GM19239 (cell line): ENCODE results near the gene PHF19.

Experiments
- DNase-seq: peaks from one replicate; pipeline ENCODE4 v3.0.0; 2011; ENCODE audit warnings: low spot score; ENCODE audit not compliant: insufficient read length
- FAIRE-seq: peaks from 2 replicates; lab custom pipeline; 2011; peaks lifted over from hg19 to GRCh38; lab: Jason Lieb, UNC

PHF19 gene

DNA sequence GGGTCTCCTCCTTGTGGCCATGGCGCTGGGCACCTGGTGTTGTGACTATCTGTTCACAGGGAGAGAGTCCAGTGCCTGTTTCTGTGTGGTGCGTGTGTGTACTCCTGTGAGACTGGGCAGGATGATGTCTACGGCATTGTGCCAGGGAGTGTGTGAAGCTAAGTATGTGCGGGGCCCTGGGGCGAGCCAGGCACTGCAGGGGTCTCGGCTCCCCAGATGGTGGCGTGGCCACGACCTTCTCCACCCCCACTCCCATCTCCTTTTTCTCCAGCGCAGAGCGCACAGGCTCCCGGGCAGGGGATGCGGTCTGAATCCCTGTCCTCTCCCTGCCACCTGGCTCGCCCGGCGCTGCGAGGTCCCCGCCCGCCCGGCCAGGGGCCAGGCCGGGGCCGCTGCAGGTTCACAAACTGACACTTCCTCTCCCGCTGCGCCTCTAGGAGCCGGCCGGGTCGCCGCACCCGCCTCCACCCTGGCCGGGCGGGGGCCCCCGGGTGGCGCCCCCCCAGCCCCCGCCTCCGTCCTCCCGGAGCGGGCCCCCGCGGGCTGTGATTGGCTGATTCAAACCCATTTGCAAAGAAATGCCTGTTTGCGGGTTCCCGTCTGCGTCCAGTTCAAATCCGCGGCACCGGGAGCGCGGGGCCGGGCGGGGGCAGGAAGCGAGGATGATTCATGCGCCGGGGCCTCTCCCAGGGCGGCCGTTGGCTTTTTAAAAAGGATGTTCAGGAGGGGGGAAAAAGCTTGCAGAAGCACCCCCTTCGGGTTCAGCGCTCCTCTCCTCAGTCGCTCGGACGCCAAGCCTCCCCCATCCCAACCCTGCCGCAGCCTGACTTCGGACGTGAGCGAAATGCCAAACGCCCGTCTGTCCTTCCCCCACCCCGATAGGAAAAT lies 790 bp downstream of the PHF19 start:
- peak; percentile 85 for DNase-seq
- FAIRE-seq, result no peak

DNA sequence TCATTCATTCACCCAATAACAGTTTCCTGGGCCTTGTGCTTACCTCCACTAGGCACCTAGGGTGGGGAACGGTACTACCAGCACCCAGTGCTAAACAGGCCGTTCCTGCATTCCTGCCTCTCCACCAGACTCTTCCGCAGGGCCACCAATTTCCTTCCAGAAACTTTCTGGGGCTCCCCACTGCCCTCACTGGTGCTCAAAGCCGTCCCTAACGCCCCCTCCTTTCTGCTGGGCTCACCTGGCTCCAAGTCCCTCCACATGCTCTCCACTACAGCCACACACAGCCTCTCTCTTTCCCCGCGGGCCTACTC lies 1.4 kb downstream of the PHF19 start:
- no peak for FAIRE-seq
- DNase-seq, result no peak

DNA sequence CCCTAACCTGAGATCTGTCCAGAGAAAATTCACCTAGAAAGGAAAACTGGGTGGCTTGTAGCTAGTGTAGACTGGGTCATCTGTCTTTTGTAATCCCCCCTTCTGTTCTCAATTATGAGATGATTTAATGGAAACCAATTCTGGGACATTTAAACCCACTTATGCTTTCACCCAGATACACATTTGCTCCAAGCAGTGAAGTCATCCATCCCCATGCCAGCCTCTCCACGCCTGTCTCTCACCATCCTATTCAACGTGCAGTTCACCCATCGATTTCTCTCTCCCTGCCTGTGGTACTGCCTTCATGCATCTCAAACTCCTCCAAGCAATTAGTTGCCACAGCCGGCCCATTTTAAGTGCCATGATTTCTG lies 1.8 kb downstream of the PHF19 start:
- no peak for DNase-seq
- FAIRE-seq, result no peak

DNA sequence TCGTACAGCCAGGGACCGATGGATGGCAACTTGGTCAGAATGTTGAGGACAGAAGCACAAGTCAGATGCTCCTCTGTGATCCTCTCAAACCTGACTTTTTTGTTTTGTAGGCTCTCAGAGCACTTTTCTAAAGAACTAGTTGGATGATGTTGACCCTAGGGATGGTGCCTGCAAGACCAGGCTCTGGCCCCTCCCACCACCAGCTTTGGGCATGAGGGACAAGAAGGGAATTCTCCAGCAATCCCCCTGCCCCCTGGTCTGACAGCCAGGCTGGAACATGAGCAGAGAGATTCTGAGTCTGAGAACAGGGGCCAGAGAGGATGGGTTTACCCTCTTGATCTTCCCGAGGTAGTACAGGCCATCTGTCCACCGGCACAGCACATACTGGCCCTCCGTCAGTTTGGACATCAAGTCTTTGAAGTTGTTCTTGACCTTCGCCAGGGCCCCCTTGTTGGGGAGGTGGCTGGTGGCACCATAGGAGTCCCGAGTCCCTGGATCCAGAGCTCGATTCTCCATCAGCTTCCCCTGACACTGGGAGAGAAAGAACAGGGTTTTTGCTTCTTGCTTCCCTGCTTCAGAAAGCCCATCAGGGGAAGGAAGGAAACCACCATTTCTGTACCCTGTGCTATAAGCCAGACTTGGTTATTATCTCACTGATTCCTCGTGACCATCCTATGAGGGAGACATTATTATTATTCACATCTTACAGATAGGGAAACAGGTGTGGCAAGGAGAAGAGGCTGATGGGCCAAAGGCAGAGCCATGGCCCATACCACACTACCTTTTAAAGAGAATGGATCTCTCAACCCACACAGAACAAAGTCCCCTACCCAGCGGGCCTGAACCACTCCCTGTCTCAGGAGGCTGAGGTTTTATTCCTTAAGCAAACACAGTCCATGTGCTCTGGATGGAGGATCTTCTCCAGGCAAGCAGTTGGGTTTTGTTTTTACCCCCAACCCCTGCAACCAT lies 2.5 kb downstream of the PHF19 start:
- DNase-seq, result no peak
- FAIRE-seq, result no peak

DNA sequence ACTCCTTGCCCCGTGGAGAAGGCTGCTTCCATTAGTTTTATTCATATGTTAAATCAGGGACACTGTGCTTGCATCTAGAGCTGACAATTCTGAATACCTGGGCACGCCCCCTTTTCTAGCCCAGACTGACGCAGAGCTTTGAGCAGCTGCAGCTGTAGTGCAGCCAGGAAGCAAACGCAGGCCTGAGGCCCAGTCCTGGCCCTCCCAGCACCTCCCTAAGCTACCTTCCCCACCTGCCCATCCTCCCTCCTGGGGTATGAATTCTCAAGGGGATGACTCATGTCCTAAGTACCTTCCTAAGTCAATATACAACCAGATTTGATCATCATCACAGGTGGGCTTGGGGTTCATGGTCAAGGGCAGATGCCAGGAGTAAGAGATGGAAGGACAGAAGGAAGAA lies 3.5 kb downstream of the PHF19 start:
- DNase-seq (no peak), FAIRE-seq (no peak)

DNA sequence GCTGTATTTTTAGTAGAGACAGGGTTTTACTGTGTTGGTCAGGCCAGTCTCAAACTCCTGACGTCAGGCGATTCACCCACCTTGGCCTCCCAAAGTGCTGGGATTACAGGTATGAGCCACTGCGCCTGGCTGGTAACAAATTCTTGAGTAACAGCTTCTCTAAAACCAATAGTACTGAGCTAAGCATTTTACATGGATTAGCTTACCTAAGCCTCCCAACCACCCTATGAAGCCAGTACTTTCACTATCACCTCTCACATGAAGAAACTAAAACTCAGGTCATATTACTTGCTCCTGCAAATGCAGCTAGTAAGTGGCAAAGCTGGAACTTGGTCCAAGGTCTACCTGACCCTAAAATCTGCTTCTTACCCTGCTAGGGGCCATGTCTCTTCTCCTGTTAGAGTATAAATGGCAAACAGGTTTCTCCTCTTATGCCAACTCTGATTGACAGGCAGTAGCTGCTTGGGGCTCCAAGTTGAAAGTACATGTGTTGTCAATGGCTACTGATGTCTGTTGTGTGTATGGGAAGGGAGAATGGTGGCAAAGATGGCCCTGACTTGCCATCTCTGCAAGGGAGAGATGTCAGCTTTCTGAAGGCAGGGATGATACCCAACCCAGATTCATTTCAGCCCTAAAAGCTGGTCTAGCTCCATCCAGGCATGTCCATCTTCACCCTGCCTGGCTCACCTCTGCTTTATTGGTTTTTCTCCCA lies 4.0 kb downstream of the PHF19 start:
- FAIRE-seq (no peak), DNase-seq (no peak)

DNA sequence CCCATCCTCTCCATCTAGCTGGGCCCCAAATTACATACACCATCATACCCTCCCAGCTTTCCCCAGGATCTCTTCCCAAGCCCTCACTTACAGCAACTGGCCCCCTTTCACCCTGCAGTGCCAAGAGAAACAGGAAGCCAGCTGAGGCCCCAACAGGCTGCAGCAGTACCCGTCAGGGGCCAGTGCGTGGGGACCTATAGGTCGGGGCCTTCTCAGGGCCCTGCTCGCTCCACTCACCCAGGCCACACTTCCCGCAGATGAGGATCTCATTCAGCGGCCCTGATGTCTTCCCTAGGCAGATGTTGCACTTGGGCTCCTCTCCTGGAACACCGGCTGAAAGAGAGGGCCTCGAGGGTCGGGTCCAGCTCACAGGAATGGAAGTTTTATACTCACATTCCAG lies 6.8 kb downstream of the PHF19 start:
- no peak for FAIRE-seq

DNA sequence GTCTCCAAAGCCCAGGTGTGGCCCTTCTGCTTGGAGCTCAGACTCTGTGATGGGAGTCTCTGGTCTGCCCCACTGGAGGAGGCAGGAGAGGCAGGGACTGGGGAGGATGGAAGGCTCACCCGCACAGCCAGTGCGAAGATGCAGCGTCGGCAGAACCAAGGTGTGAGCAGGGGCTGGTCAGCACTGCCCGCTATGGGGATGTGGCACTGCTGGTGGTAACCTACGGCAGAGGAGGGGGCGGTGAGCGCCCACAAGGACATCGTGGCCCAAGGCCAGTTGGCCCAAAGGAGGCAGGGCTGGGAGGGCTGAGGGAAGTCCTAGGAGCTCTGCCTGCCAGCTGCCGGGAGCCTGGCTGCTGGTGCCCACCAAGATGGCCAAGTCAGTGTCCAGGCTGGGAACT lies 7.3 kb downstream of the PHF19 start:
- no peak for DNase-seq
- FAIRE-seq, result no peak

More for the DNA sequence above, 6.8 kb downstream of the PHF19 start:
- DNase-seq, result no peak

DNA sequence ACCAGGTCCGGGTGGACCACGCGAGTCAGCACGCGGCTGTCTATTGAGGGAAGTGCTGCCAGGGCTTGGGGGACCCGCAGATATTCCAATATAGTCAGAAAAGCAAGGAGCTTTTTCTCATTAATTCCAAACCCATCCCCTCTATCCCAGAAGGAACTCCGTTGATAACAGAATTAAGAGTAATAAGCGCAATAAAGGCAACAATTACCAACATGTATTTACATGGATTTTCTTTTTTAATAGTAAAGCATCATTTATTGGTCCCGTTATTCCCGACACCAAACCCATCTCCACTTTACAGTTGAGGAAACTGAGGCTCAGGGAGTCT lies 7.7 kb downstream of the PHF19 start:
- DNase-seq (no peak), FAIRE-seq (no peak)

DNA sequence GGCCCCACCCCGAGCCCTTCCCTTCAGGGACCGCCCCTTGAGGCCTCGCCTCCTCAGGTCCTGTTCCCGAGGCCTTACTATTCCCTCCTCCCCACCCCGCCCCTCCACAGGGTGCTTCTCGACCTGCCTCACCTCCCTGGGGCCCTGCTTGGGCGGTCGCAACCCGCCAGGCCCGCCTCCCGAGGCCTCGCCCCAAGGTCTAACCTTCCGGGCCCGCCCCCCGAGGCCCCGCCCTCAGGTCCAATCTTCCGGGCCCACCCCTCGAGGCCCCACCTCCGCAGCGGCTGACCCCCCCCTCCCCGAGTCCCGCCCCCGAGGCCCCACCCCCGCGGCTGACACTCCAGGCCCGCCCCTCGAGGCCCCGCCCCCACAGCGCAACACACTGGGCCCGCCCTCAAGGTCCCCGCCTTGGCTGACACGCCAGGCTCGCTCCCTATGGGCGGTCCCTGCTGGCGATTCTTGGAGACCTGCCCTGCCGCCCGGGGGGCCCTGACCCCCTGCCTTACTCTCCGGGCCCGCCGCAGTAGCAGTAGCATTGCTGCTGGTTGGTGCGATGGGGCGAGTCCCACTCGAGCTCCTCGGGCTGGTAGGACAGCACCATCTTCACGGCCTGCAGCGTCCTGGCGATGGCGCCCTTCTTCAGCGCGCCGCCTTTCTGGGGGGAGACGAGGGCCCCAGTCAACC lies 8.2 kb downstream of the PHF19 start:
- peak; percentile 77 for FAIRE-seq
- DNase-seq, result peak; percentile 88

DNA sequence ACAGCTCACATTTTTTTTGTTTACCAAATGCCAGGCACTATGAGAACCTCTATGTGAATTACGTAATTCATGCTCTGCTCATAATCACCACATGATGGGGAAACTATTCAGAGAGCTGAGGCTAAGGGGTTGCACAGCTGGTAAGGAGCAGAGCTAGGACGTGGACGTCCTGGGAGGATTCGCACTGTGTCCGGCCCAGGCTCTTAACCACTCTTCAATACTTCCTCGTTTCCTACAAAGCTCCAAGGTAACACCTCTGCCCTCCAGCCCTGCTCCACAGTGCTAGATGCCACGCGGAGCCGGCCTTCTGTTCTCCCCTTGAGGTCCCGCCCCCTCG lies 8.7 kb downstream of the PHF19 start:
- no peak for FAIRE-seq
- no peak for DNase-seq

DNA sequence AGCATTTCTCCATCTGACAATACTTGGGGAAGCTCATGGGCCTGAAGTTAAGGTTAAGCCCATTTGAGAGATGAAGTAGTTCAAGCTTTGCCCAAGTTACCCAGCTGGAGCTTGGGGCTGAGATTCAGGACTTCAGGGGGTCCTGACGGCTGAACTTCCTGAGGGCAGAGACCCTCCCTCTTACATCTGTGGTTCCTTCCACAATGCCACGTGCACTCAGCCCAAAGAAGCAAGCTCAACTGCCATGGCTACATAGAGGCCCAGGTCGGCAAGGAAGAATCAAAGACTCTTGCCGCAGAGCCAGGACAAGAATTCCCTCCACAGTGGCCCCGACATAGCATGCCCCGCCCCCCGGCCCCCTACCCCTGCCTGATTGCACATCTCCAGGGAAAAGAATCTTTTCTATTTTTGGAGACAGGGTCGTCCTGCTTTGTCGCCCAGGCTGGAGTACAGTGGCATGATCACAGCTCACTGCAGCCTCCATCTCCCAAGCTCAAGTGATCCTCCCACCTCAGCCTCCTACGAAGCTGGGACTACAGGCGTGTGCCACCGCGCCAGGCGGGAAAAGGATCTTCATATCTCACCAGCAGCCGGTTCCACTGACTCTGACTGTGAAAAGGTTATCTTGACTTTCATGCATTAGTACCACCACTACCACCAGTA lies 9.2 kb downstream of the PHF19 start:
- DNase-seq (no peak), FAIRE-seq (no peak)

DNA sequence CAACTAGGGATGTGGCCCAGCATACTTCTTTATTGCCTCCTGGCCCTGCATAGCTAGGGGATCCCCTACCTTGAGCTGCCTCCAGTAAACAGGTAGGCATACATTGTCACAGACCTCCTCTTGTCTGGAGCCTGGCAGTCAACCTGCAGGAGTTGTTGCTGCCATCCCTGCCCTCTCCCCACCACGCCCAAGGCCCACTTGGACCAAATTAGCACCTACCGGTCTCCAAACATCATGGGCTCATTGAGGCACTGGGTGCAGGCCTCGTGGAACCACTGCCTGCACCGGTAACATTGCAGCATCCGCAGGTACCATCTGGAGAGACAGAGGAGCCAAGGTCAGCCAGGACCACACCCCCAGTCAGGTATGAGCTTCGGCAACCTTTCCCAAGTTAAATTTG lies 10.3 kb downstream of the PHF19 start:
- DNase-seq (no peak), FAIRE-seq (no peak)

DNA sequence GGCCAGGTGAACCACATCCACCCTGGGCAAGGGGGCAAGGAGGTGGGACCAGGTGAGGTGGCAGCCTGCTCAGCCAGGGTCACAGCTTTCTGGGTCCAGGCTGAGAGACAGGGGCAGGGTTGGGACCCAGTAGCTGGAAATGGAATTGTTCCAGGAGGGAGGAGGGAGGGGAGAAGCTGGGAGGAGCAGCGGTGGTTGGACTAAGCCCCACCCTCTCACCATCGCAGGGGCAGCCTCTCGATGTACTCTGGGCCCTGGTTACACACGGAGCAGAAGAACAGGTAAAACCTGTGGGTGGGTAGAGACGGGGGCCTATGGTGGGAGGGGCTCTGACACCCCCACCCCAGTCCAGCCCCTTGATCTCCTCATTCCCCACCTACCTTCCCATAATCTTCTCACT lies 11.2 kb downstream of the PHF19 start:
- FAIRE-seq, result no peak

DNA sequence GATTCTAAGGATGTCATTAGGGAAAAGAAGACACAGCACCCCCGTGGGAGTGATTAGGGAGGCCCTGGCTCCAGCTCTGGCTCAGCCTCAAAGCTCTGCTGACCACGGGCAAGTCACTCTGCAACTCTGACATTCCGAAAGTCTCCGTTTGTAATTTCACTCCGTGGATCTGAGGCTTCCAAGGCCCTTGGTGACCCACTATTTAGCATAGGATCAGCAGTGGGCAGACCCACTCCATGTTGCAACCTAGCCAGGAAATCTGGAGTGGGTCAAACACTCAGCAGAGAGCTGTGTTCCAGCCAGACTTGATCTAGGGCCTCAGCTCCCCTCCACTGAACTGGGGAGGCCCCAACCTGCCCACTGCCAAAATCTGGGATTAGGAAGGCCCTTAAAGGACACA lies 11.8 kb downstream of the PHF19 start:
- FAIRE-seq, result no peak
- DNase-seq, result no peak

More for the DNA sequence above, 11.2 kb downstream of the PHF19 start:
- DNase-seq, result no peak

DNA sequence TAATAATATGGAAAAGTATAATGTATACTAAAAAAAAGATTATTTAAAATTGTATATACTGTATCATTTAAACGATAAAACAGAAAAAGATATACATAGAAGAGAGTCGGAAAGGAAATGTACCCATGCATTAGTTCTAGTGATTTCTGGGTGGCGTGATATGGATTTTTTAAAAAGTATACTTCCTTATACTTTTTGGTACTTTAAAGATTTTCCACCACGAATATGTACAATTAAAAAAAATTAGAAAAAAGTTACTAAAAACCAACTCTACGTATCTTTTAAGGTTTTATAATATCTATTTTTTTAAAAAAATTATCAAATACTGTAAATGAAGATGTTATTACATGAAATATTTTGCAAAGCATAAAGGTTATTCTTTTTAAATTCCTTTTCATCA lies 12.3 kb downstream of the PHF19 start:
- DNase-seq, result no peak

DNA sequence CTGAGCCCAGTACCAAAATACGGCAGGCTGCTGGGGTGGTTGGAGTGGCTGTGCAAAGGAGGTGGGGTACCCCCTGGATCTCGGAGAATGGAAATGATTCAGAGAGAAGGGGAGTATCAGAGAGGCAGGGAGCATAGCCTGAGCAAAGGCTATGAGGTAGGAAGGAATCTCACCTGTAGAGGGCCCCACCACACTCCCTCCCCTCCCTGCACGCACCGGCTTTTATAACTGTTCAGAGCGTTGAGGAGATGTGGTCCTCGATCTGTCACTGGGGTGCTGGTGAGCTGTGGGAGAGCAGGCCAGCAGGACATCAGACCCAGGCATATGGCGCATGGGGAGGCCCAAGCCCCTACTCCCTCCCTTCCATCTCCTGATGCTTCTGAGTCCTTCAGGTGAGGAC lies 13.2 kb downstream of the PHF19 start:
- DNase-seq (no peak), FAIRE-seq (no peak)

More for the DNA sequence above, 12.3 kb downstream of the PHF19 start:
- FAIRE-seq, result no peak

DNA sequence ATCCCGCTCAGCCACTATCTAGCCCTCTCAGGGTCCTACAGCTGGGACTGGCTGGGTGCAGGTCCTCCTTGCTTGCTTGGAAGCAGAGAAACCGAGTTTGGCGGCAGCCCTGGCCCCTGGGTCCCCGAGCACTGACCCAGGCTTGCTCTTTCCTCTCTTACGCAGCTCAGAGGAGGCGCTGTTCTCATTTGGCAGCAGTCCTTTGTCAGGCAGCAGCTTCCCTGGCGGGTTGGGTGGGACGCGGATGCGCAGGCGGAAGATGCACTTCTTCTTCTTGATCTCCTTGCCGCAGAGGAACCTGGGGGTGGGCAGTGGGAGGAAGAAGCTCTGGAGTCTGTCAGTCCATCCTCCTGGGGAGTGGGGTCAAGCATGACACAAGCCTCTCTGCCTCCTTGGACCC lies 14.5 kb downstream of the PHF19 start:
- FAIRE-seq (no peak), DNase-seq (no peak)

DNA sequence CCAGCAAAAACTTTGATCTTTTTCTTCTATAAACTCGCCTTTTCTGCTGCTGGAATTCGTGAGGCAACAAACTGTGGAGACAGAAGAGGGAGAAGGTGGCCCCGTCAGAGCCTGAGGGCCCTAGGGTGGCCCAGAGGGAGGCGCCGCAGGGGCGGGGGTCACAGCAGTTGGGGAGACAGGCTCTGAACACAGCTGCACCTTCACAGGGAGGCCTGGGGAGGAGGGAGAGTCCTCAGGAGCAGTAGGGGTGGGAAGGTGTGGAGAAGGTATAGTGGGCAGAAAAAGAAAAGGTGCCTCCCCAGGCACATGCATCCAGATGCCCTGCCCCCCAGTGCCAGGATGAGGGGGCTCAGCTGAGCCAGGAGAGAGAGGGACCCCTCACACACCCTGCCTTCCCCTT lies 15.1 kb downstream of the PHF19 start:
- no peak for DNase-seq
- FAIRE-seq, result no peak

DNA sequence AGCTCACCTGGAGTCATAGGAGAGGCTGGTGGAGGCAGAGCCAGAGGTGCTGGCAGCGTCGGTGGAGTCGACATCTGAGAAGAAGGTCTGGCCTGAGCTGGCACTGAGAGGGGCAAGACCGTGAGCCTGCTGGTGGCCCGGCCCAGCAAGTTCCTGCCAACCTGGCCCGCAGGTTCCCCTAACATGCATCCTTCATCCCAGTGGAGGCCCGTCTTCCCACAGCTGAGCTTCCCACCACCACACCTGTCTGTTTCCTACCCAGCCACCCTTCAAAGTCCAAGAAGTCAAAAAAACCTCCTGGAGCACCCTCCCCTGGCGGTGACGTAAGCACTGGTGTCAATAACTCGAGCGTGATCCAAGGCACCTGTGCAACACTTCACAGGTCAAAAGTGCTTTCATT lies 16.9 kb downstream of the PHF19 start:
- DNase-seq, result no peak
- no peak for FAIRE-seq
